ENCODE data around the gene CDH13.

CDH13 gene

GRCh38 chr16:83456934-83457333 lies 830.2 kb downstream of the CDH13 start:
- no peak for DNase-seq (ENCODE audit: extremely low read depth, insufficient read length)
- TF ChIP-seq CTCF (IDR thresholded peaks at IDR 0.05; ENCODE audit: insufficient read depth, low read length, poor library complexity, severe bottlenecking): no peak
- Histone ChIP-seq H3K27me3 (replicated peaks; ENCODE audit: control insufficient read depth, insufficient read depth, low read length) (no peaks in the 10 kb centered on the region), H3K4me3 (replicated peaks; ENCODE audit: low read depth, low read length) (no peak overlapping the region), H3K36me3 (ENCODE audit: control insufficient read depth, insufficient read depth, low read length) (no peaks in the 10 kb centered on the region)

DNA sequence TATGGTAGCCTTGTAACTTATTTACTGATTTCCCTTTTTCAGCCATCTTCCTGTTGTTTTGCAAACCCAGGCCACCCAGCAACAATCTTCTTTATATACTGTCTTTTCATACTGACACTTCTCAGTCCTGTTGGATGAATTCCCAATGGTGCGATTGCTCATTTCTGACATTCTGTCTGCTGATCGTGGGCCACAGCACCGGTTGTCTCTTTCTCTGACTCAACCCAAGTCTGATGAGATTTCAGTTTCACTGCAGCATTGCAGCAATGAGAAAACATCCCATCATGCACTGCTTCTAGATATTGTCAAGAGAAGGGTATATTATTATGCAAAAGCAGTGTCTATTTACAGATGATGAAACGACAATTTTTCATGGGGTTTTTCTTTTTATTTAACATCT lies 831.8 kb downstream of the CDH13 start:
- TF ChIP-seq CTCF (IDR thresholded peaks at IDR 0.05; ENCODE audit: insufficient read depth, low read length, poor library complexity, severe bottlenecking): no peak
- DNase-seq (ENCODE audit: extremely low read depth, insufficient read length): peak; percentile 30
- Histone ChIP-seq H3K27me3 (replicated peaks; ENCODE audit: control insufficient read depth, insufficient read depth, low read length) (no peaks in the 10 kb centered on the region), H3K4me3 (replicated peaks; ENCODE audit: low read depth, low read length) (no peak overlapping the region), H3K36me3 (ENCODE audit: control insufficient read depth, insufficient read depth, low read length) (no peaks in the 10 kb centered on the region)

DNA sequence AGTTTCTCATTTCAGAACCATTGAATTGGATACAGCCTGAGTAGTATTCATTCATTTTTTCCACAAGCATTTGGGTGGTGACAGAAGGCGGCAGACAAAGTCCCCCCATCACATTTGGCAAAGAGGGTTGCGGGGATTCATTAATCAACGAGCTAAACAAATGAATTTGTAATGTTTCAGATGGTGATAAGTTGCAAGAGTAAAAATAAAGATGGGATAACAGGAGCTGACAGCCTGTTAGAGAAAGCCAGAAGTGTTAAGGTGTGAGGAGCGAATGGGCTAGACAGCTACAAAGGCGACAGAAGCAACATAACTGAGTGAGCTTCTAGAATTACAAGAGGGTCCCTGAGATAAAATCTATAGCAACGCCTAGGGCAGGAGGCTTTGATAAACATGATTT lies 838.2 kb downstream of the CDH13 start:
- no peak for TF ChIP-seq CTCF (IDR thresholded peaks at IDR 0.05; ENCODE audit: insufficient read depth, low read length, poor library complexity, severe bottlenecking)
- Histone ChIP-seq H3K4me3 (replicated peaks; ENCODE audit: low read depth, low read length) (no peak overlapping the region), H3K36me3 (ENCODE audit: control insufficient read depth, insufficient read depth, low read length) (no peaks in the 10 kb centered on the region), H3K27me3 (replicated peaks; ENCODE audit: control insufficient read depth, insufficient read depth, low read length) (no peaks in the 10 kb centered on the region; the same call in 1 of the 2 replicates)
- no peak for DNase-seq (ENCODE audit: extremely low read depth, insufficient read length)

- Histone ChIP-seq H3K4me3 (replicated peaks; ENCODE audit: low read depth, low read length) (no peak overlapping the region), H3K27me3 (replicated peaks; ENCODE audit: control insufficient read depth, insufficient read depth, low read length) (no peaks in the 10 kb centered on the region; the same call in 1 of the 2 replicates), H3K36me3 (ENCODE audit: control insufficient read depth, insufficient read depth, low read length) (no peaks in the 10 kb centered on the region)
- no peak for TF ChIP-seq CTCF (IDR thresholded peaks at IDR 0.05; ENCODE audit: insufficient read depth, low read length, poor library complexity, severe bottlenecking)
- DNase-seq (ENCODE audit: extremely low read depth, insufficient read length): no peak
Observed at GRCh38 chr16:83470416-83470815, 843.6 kb downstream of the CDH13 start.

GRCh38 chr16:83472776-83473501 lies 846.2 kb downstream of the CDH13 start:
- no peak for TF ChIP-seq CTCF (IDR thresholded peaks at IDR 0.05; ENCODE audit: insufficient read depth, low read length, poor library complexity, severe bottlenecking)
- Histone ChIP-seq H3K27me3 (replicated peaks; ENCODE audit: control insufficient read depth, insufficient read depth, low read length) (no peaks in the 10 kb centered on the region), H3K4me3 (replicated peaks; ENCODE audit: low read depth, low read length) (no peak overlapping the region), H3K36me3 (ENCODE audit: control insufficient read depth, insufficient read depth, low read length) (no peaks in the 10 kb centered on the region)
- DNase-seq (ENCODE audit: extremely low read depth, insufficient read length): no peak
